Activated CD8-positive, alpha-beta memory T cell treated with anti-CD3 and anti-CD28 coated beads, Interleukin-2, amount 50 U/mL, for 1 hour (primary cell): ENCODE data around the gene SLMAP.

Experiments
- DNase-seq: peaks from one replicate; pipeline ENCODE4 v3.0.0-alpha.2; 2020; ENCODE audit errors: extremely low read depth

Gene SLMAP

DNA sequence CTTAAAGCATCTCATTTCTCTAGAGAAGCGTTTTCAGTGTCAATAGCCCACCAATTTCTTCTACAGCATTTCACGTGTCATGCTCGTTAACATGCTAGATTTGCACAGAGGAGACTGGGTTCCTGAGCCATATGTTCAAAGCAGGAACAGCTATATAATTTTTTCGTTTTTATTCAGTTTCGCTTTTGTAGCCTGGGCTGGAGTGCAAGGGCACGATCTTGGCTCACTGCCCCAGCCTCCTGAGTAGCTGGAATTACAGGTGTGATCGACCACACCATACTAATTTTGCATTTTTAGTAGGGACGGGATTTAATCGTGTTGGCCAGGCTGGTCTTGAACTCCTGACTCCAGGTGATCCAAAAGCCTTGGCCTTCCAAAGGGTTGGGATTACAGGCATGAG lies 6.6 kb upstream of the SLMAP start:
- no peak for DNase-seq

DNA sequence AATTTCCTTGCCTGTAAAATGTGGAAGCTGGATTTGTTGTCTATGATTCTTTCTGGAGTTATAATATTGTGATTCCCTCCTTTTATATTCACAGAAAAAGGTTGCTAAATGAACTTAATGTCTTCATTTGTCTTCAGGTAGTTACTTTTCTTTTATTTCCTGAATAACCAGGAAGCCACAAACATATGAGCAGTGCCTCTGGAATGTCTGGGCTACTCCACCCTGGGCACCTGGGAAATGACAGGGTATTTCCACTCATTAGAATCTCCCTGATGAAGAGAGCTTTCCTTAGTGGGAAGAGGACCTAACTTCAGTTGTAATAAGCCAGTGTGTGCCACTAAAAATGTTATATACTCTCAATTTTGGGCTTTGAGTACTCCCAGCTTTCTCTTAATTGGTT lies 3.8 kb upstream of the SLMAP start:
- DNase-seq, result no peak

- DNase-seq, result no peak
Measured at GRCh38 chr3:57753016-57753415, 3.1 kb upstream of the SLMAP start.

DNA sequence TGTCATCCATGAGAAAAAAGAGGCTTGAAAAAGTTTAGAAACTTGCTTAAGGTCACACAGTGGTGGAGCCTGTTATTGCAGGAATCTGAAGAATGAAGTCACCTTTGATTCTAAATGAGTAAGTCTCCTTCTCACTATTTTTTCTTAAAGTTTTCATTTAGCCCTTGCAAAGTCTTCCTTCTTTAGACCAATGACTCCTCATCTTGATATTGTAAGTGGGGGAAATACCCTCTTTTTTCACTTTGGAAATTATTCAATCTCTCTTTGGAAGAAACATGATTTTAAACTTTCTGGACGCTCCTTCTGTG lies 787 bp upstream of the SLMAP start:
- DNase-seq, result no peak

DNA sequence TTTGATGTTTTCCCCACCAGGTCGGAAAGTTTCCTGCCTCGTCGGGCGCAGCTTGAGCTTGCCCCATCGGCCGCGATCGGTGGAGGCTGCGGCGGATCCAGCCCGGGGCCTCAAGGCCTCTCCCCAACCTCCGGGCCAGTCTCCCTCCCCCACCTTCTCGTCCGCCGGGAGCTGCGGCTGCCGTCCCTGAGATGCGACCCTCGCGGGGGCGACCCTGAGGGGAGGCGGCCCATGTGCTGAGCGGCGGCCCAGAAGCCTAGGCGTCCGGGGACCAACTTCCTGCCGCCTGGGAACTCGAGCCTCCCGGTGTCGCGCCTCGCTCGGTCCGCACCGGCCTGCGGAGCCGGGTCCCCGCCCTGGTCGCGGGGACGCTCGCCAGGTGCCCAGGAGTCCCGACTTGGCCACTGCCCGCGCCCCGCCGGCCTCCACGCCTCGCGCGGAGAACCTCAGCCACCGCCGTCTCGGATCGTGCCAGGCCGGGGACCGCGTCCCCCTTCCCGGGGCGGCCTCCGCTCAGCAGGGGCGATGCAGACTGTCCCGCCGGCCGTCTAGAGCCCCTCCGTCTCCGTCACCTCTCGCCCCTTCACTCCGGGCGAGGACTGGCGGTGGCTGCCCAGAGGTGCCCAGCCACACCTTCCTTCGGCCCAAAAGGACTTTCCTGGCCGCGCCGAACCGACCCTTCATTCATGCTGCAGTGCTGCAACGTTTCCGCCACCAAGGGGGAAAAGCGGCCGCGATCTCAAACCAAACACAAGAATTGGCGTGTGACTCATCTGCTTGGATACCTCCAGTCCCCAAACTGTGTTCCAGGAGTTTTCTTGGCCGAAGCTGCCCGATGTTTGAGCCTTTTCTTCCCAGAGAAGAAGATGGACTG lies 656 bp downstream of the SLMAP start:
- no peak for DNase-seq

- DNase-seq, result no peak
Measured at GRCh38 chr3:57757642-57758297, 1.7 kb downstream of the SLMAP start.

DNA sequence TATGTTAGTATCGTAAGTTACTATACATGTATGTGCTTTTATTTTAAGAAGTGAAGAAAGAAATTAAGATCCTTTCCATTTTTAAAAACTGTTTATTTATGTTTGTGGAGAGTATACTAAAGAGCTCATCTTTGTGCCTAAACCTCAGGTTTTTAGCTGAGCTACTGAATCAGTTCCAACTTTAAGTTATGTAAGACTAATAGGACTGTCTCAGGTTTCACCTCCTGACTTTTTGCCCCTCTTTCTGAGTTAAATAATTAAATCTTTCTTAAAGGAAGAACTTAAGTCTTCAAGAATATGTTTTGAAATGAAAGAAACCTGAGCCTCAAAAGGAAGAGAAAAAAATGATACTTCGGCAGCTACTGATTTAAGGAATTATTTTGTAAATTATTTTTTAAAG lies 2.6 kb downstream of the SLMAP start:
- DNase-seq, result no peak

GRCh38 chr3:57764794-57765193 lies 8.7 kb downstream of the SLMAP start:
- DNase-seq, result no peak

- no peak for DNase-seq
Measured at GRCh38 chr3:57768595-57768994, 12.5 kb downstream of the SLMAP start.

GRCh38 chr3:57770009-57770827 lies 14.1 kb downstream of the SLMAP start:
- DNase-seq, result no peak

DNA sequence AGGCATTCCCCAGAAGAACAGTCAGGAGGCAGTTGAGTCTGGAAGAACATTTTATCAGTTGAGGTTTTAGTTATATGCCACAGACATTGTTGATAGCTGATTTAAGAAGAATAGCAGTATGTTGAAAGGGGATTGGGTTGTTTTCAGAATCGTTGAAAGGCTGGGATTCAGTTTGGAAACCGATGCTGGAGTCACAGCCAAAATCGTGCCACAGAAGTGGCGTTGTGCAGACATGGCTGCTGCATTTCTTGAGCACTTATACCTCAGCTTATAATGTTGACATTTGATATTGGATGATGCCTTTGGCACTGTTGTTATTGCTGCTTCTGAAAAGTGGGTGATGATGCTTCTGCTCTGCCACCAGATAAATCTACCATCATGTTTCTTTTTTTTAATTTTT lies 16.1 kb downstream of the SLMAP start:
- no peak for DNase-seq

GRCh38 chr3:57777774-57778173 lies 21.7 kb downstream of the SLMAP start:
- no peak for DNase-seq

- DNase-seq, result no peak
Measured at GRCh38 chr3:57778494-57778893, 22.4 kb downstream of the SLMAP start.

- no peak for DNase-seq
Measured at GRCh38 chr3:57779666-57780065, 23.6 kb downstream of the SLMAP start.

- DNase-seq, result no peak
Measured at GRCh38 chr3:57783186-57784088, 27.3 kb downstream of the SLMAP start.

GRCh38 chr3:57784089-57784735 lies 28.1 kb downstream of the SLMAP start:
- no peak for DNase-seq

GRCh38 chr3:57785446-57785845 lies 29.3 kb downstream of the SLMAP start:
- DNase-seq, result no peak

DNA sequence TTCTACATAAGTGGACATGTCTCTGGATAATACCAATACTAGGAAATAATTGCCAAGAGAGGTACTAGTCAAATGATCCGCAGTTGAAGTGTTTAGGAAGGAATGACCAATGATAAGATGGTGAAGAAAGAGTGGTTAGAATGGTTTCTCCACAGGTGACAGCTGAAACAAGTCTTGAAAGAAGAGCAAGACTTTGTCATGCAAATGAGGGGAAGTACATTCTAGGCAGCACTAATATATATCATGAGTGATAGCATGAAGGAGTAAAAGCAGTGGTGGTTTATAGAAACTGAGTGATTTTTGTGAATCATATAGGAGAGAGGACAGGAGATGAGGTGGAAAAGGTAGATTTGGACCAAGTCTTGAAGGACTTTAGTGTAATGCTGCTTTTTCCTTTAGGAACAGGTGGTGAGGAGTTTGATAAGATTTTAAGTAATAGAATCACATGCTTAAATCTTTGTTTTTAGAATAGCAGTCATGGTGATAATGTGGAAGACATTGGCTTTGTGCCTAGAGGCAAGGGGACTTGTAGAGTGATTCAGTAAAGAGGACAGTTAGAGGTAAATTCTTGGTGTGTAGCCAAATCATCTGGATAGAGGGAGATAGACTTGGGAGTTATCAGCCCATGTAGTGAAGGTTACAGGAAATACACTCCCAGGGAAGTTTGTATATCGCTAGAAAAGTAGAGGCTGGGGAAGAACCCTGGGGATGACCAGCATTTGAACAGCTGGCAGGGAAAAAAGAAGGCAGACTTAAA lies 31.9 kb downstream of the SLMAP start:
- no peak for DNase-seq

- DNase-seq, result no peak
Measured at GRCh38 chr3:57788624-57789018, 32.5 kb downstream of the SLMAP start.

DNA sequence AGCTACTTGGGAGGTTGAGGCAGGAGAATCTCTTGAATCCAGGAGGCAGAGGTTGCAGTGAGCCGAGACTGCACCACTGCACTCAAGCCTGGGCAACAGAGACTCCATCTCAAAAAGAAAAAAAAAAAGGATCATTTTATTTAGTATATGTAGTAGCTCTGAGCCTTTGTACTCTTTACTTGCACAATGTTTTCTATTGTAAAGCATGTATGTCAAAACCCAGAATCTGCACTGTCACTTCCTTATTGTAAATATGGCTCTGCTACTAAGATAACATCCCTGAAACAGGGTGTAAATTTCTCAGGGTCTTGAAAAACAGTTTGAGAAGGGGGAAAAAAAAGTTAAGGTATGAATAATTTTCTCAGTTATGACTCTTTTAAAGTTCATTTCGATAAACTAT lies 35.1 kb downstream of the SLMAP start:
- no peak for DNase-seq
